Adrenal gland (tissue), 12 donors: ENCODE measurements around the gene SPC25. TPM values are rescaled to one million over a fixed set of nuclear protein-coding genes. Genes with fewer than 3 reads are reported as not detected.

Experiments used
- DNase-seq, 7 donors: peaks; one replicate each; pipeline ENCODE4 v3.0.0-alpha.2; 2019 to 2020
- H3K27ac ChIP-seq, 5 donors: fragments of 200-600 bp; sonication (generic) in 4 of 5; 1 replicate in 3 of 5; 2 replicates in 2 of 5; pipeline versions ENCODE4 v1.5.1 to v1.8.0; 2016 to 2020; ENCODE audit warnings: mild to moderate bottlenecking in 1 of 5
- H3K27me3 ChIP-seq: fragments of 200-600 bp; 2 replicates; pipeline ENCODE4 v1.8.0; 2021
- H3K36me3 ChIP-seq, 2 donors: fragments of 200-600 bp; replicated peaks in 1 of 2; 1 replicate in 1 of 2; 2 replicates in 1 of 2; pipeline versions ENCODE4 v1.5.1 to v1.8.0; 2018 to 2022
- H3K4me1 ChIP-seq, 2 donors: fragments of 200-600 bp; replicated peaks in 1 of 2; 1 replicate in 1 of 2; 2 replicates in 1 of 2; pipeline versions ENCODE4 v1.5.1 to v1.8.0; 2018 to 2021
- H3K4me3 ChIP-seq, 4 donors: fragments of 200-600 bp; sonication (generic) in 3 of 4; one replicate each; pipeline ENCODE4 v1.5.1; 2016 to 2018
- H3K9me3 ChIP-seq, 3 donors: fragments of 200-600 bp; sonication (generic) in 1 of 3; replicated peaks in 1 of 3; 1 replicate in 2 of 3; 2 replicates in 1 of 3; pipeline versions ENCODE4 v1.5.1 to v1.8.0; 2016 to 2021
- POLR2A ChIP-seq, 2 donors: fragments of 450-650 bp; IDR thresholded peaks; one replicate each; pipeline ENCODE4 v1.6.1; 2017; ENCODE audit warnings: antibody characterized with exemption in 2 of 2, mild to moderate bottlenecking in 2 of 2, moderate library complexity in 1 of 2
- WGBS, 4 donors: extraction: QIAGEN DNeasy Blood & Tissue Kit in 2 of 4; methylation state at CpG; one replicate each; pipeline versions ENCODE4 v1.1.5 to v1.1.7; 2013 to 2017; 5-methylcytosine and 5-hydroxymethylcytosine counted together
- intact Hi-C, 2 donors: fragments of 100-400 bp; cut with DNase I; formaldehyde crosslinking; loops; one replicate each; pipeline versions ENCODE4 v1.14.1 to v1.15.0; 2022 to 2023
- polyA plus RNA-seq, 3 donors: library from polyadenylated mRNA; stranded (reverse); fragments of 200-250 nt in 2 of 3; fragments of 350-450 nt in 1 of 3; fragmentation: Illumina TruSeq in 1 of 3; extraction: RNeasy Lipid Tissue Mini Kit (QIAGEN cat#74804) in 1 of 3; gene quantifications; one replicate each; pipeline ENCODE4 v1.2.3, GENCODE V29; 2013 to 2014
- total RNA-seq, 9 donors: library from RNA; depleted of rRNA in 4 of 9; stranded (reverse); fragments of >200 nt in 4 of 9; fragments of 120-200 nt in 1 of 9; fragmentation: NEBNext Ultra II Directional in 1 of 9; extraction: Animal tissue kit (Norgen Biotek cat#: 25700) in 1 of 9; gene quantifications; one replicate each; pipeline versions ENCODE4 v1.1.0 to v1.2.4, GENCODE V29; 2013 to 2023
- TF ChIP-seq, protein P1 (sequence below), 6 experiments: fragments of 450-650 bp in 4 of 6; fragments of 200-600 bp in 2 of 6; sonication (generic) in 1 of 6; IDR thresholded peaks; 1 replicate in 5 of 6; 2 replicates in 1 of 6; pipeline versions ENCODE4 v1.5.1 to v1.8.0; 2016 to 2021; ENCODE audit warnings: antibody characterized with exemption in 6 of 6, mild to moderate bottlenecking in 2 of 6, moderate library complexity in 1 of 6
- donor health status: healthy with polysubstance abuse.
- donor health status: Bipolar disorder and iron deficiency.
- donor health status: DM: yes; HTN: yes; CAD: no.
- donor health status: DM: no; HTN: no; CAD: no.
- donor health status: DM: no; HTN: no; CAD: no.
- donor health status: DM: yes; HTN: yes; CAD: no.

Gene SPC25
- total and polyA plus RNA-seq, 12 donors = 0.38 to 8.6 (median 1.3) TPM; not detected in 2

DNA sequence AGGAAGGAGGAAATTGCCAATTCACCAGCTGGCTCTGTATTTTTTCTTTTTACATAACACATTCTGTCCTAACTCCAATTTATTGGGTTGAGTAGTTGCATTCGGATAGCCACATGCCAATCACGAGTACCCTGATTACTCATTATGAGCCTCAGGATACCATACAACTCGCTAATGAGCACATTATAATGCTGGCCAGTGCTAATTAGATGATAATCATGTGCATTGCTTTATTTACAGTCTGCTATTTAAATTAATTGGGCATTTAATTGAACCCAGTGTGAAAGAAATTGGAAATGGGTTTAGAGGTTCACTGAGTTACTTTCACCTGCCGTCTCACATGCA lies 26.1 kb upstream of the SPC25 start:
- WGBS, 4 donors = 77 to 84% (median 82%) methylated on average over 4 of the region's 4 CpGs
- intact Hi-C loops = loop anchor here in 1 of 2 donors (5.0 kb wide), 1 partner anchor 144 kb away; no protein-coding TSS in a partner anchor
- Histone ChIP-seq H3K27me3 (no peaks in the 10 kb centered on the region), H3K4me3 (no peak overlapping the region), H3K9me3 (no peaks in the 10 kb centered on the region), H3K4me1 (no peaks in the 10 kb centered on the region), H3K27ac (no peak overlapping the region), H3K36me3 (no peaks in the 10 kb centered on the region)
- no peak for TF ChIP-seq POLR2A (IDR thresholded peaks at IDR 0.05)
- TF ChIP-seq, protein P1, sequence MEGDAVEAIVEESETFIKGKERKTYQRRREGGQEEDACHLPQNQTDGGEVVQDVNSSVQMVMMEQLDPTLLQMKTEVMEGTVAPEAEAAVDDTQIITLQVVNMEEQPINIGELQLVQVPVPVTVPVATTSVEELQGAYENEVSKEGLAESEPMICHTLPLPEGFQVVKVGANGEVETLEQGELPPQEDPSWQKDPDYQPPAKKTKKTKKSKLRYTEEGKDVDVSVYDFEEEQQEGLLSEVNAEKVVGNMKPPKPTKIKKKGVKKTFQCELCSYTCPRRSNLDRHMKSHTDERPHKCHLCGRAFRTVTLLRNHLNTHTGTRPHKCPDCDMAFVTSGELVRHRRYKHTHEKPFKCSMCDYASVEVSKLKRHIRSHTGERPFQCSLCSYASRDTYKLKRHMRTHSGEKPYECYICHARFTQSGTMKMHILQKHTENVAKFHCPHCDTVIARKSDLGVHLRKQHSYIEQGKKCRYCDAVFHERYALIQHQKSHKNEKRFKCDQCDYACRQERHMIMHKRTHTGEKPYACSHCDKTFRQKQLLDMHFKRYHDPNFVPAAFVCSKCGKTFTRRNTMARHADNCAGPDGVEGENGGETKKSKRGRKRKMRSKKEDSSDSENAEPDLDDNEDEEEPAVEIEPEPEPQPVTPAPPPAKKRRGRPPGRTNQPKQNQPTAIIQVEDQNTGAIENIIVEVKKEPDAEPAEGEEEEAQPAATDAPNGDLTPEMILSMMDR (IDR thresholded peaks at IDR 0.05) = no peak
- no peak for DNase-seq

DNA sequence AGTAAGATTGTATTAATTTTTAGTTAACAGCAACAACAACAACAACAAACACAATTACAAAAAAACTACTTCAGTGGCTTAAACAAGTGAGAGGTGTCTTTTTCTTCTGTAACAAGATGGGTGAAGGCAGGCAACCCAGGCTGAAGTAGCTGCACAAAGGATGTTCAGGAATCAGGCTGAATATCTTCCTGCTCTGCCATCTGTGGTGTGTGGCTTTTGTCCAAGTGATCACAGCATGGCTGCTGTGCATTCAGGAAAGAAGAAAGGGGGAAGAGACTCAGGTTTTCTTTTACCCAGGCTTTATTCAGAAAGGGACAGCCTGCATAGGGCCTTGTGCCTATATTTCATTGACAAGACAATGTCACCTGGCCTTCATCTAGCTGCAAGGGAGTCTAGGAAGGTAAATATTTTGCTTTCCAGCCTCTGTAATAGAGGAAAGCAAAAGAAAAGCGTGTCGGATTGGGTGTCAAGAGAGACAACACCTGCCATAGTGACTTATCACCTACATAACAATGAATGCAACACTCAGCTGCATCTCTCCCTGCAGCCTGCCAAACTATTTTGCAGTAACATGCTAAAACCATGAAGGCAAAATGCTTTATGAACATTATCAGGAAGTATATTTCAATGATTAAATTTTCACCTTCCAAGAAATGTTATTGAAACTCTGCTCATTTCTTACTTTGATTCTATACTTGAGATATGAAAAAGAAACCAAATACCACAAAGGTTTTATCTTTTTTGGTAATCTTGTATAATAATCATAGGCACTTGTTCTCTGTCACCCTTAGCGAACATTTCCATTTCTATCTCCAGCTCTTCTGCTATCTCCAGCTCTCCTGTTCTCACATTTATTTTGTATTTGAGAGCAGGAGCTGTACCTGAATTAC lies 25.5 kb upstream of the SPC25 start:
- no peak overlapping the region for H3K4me3 ChIP-seq
- H3K36me3 ChIP-seq = no peaks in the 10 kb centered on the region
- WGBS, 4 donors = 86 to 96% (median 91%) methylated on average over 3 of the region's 3 CpGs
- intact Hi-C loops = loop anchor here in 1 of 2 donors (5.0 kb wide), 1 partner anchor 143 kb away; no protein-coding TSS in a partner anchor
- TF ChIP-seq, protein P1 (IDR thresholded peaks at IDR 0.05) = no peak
- no peak for TF ChIP-seq POLR2A (IDR thresholded peaks at IDR 0.05)
- DNase-seq = no peak
- no peaks in the 10 kb centered on the region for H3K9me3 ChIP-seq
- H3K27me3 ChIP-seq = no peaks in the 10 kb centered on the region
- H3K27ac ChIP-seq = no peak overlapping the region
- H3K4me1 ChIP-seq = no peaks in the 10 kb centered on the region

DNA sequence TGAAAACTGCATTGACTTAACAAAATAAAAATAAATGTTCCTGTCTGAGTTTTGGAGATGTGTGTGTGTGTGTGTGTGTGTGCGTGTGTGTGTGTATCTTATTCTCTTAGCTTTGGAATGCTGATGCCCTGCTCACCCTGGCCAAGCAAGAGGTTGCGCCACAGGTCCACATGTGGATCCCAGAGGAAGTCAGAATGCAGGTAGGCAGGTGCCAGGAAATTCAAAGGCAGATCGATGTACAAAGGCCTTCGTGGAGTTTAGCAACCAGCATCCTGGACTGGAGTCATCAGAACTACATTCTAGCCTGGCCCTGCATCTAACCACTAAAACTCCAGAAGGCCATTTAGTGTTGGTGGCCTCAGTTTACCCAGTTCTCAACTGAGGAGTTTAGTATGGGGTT lies 23.3 kb upstream of the SPC25 start:
- Histone ChIP-seq H3K36me3 (no peaks in the 10 kb centered on the region), H3K27me3 (no peaks in the 10 kb centered on the region), H3K9me3 (no peaks in the 10 kb centered on the region), H3K27ac (no peak overlapping the region), H3K4me3 (no peak overlapping the region), H3K4me1 (no peaks in the 10 kb centered on the region)
- DNase-seq = no peak
- TF ChIP-seq, protein P1 (IDR thresholded peaks at IDR 0.05) = no peak
- TF ChIP-seq POLR2A (IDR thresholded peaks at IDR 0.05) = no peak
- intact Hi-C loops = no loop called here
- WGBS, 4 donors = 86 to 92% (median 90%) methylated on average over 3 to 4 of the region's 4 CpGs

DNA sequence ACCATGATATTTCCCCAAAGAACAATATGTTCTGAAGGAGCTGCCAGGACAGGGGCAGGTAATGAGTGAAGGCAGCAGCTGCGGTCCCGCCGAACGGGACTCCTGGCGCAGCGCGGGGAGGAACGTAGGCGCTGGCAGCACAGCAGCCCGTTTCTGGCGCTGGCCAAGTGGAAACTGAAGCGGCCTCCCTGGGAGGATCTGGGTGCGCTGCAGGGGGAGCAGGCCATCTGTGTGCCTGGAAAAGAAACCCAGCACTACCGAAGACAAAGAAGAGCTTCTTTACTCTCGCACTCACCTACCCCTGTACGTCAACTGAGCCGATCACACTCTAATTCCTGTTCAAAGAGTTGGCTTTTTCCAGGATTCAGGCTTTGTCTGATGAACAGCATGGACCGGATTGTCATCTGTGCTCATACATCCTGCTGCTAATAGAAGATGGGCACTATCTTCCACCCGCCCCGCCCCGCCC lies 22.7 kb upstream of the SPC25 start:
- no peaks in the 10 kb centered on the region for H3K36me3 ChIP-seq
- H3K27me3 ChIP-seq = no peaks in the 10 kb centered on the region
- intact Hi-C loops = no loop called here
- peak overlapping the region in 1 of 4 donors; percentile 24 for H3K4me3 ChIP-seq
- 29 to 53% (median 39%) methylated on average over 17 to 21 of the region's 21 CpGs for WGBS, 4 donors
- TF ChIP-seq, protein P1 (IDR thresholded peaks at IDR 0.05) = no peak
- TF ChIP-seq POLR2A (IDR thresholded peaks at IDR 0.05) = no peak
- H3K9me3 ChIP-seq = no peaks in the 10 kb centered on the region
- H3K27ac ChIP-seq = peak overlapping the region in 1 of 5 donors; percentile 38
- H3K4me1 ChIP-seq = no peaks in the 10 kb centered on the region
- peak in 5 of 7 donors; percentile 14 to 57 (median 18) for DNase-seq
